NCI-H1930 (cell line): ENCODE measurements around the gene MED27.
A peak's percentile ranks its signal among the peaks of the same experiment; 100 is the strongest.

ENCODE experiments used
- DNase-seq, 2 experiments: peaks; one replicate each; lab custom pipeline; 2025; lab: John Stamatoyannopoulos, UW

Gene MED27

GRCh38 chr9:131997779-131998178, 81.9 kb downstream of the MED27 start:
- no peak for DNase-seq

- DNase-seq: no peak
Observed at GRCh38 chr9:131997076-131997475, 82.6 kb downstream of the MED27 start.

GRCh38 chr9:131995382-131995781, 84.3 kb downstream of the MED27 start:
- DNase-seq: no peak

GRCh38 chr9:131994364-131995125, 85.1 kb downstream of the MED27 start:
- no peak for DNase-seq

- no peak for DNase-seq
Observed at GRCh38 chr9:131992906-131993657, 86.6 kb downstream of the MED27 start.

- DNase-seq: no peak
Observed at GRCh38 chr9:131987232-131987631, 92.4 kb downstream of the MED27 start.

GRCh38 chr9:131986576-131986975, 93.1 kb downstream of the MED27 start:
- peak in 1 of 2 experiments; percentile 67 for DNase-seq

GRCh38 chr9:131986089-131986488, 93.6 kb downstream of the MED27 start:
- no peak for DNase-seq

- no peak for DNase-seq
Observed at GRCh38 chr9:131984564-131984963, 95.1 kb downstream of the MED27 start.

GRCh38 chr9:131982671-131983239, 96.9 kb downstream of the MED27 start:
- no peak for DNase-seq

- DNase-seq: no peak
Observed at GRCh38 chr9:131982102-131982501, 97.6 kb downstream of the MED27 start.

- no peak for DNase-seq
Observed at GRCh38 chr9:131981116-131981776, 98.4 kb downstream of the MED27 start.

- no peak for DNase-seq
Observed at GRCh38 chr9:131980267-131981016, 99.2 kb downstream of the MED27 start.

- DNase-seq: no peak
Observed at GRCh38 chr9:131977109-131977838, 102.4 kb downstream of the MED27 start.

GRCh38 chr9:131976157-131977108, 103.2 kb downstream of the MED27 start:
- no peak for DNase-seq

GRCh38 chr9:131972889-131973288, 106.8 kb downstream of the MED27 start:
- no peak for DNase-seq

- no peak for DNase-seq
Observed at GRCh38 chr9:131971482-131972074, 108.1 kb downstream of the MED27 start.

- DNase-seq: no peak
Observed at GRCh38 chr9:131969469-131969989, 110.1 kb downstream of the MED27 start.

GRCh38 chr9:131968632-131969031, 111.0 kb downstream of the MED27 start:
- no peak for DNase-seq
